PC-9 (cell line): ENCODE results near the gene PTDSS2. TPM values are rescaled to one million over a fixed set of nuclear protein-coding genes. Genes with fewer than 3 reads are reported as not detected.

Source experiments
- BruUV-seq: library from RNA; stranded (reverse); fragments of 400-500 nt; replicated peaks from 2 replicates; lab custom pipeline; 2021; lab: Mats Ljungman, UMichigan
- CTCF ChIA-PET: fragments of 300-600 bp; sonication (Branson Sonifier 250); formaldehyde crosslinking; loops from one replicate; lab custom pipeline; 2022; ENCODE audit warnings: antibody characterized with exemption; lab: Charles Lee
- POLR2A ChIA-PET: fragments of 300-600 bp; sonication (Branson Sonifier 250); formaldehyde crosslinking; loops from one replicate; lab custom pipeline; 2022; ENCODE audit warnings: antibody characterized with exemption; ENCODE audit not compliant: unreplicated experiment; lab: Charles Lee
- DNase-seq, 2 experiments: peaks; one replicate each; pipeline versions ENCODE4 v3.0.0 to v3.0.0-alpha.2; 2015 to 2022; ENCODE audit warnings: mixed read lengths in 1 of 2
- H2AFZ ChIP-seq: fragments of 200-600 bp; sonication (generic); 2 replicates; pipeline ENCODE4 v1.8.1; 2017; ENCODE audit warnings: antibody characterized with exemption
- H3F3A ChIP-seq: fragments of 200-600 bp; sonication (generic); 2 replicates; pipeline ENCODE4 v1.8.1; 2017; ENCODE audit warnings: antibody characterized with exemption, mild to moderate bottlenecking, low read depth; ENCODE audit not compliant: insufficient read depth
- H3K27ac ChIP-seq: fragments of 200-600 bp; sonication (generic); 2 replicates; pipeline ENCODE4 v1.6.1; 2016; ENCODE audit warnings: mixed run types
- H3K27me3 ChIP-seq: fragments of 200-600 bp; sonication (generic); 2 replicates; pipeline ENCODE4 v1.6.1; 2016; ENCODE audit warnings: low read depth, mixed run types; ENCODE audit not compliant: insufficient read depth
- H3K36me3 ChIP-seq: fragments of 200-600 bp; sonication (generic); 2 replicates; pipeline ENCODE4 v1.6.1; 2016; ENCODE audit warnings: low read depth, mixed run types
- H3K4me1 ChIP-seq: fragments of 200-600 bp; sonication (generic); replicated peaks from 2 replicates; pipeline ENCODE4 v1.6.1; 2016; ENCODE audit warnings: mixed run types; ENCODE audit not compliant: insufficient read depth
- H3K4me2 ChIP-seq: fragments of 200-600 bp; sonication (generic); 2 replicates; pipeline ENCODE4 v1.6.1; 2017; ENCODE audit warnings: mixed run types
- H3K4me3 ChIP-seq: fragments of 200-600 bp; sonication (generic); 2 replicates; pipeline ENCODE4 v1.6.1; 2016; ENCODE audit warnings: mixed run types
- H3K79me2 ChIP-seq: fragments of 200-600 bp; sonication (generic); 2 replicates; pipeline ENCODE4 v1.6.1; 2017; ENCODE audit warnings: low read depth, mixed run types
- H3K9me2 ChIP-seq: fragments of 200-600 bp; sonication (generic); 2 replicates; pipeline ENCODE4 v1.8.1; 2017; ENCODE audit warnings: mild to moderate bottlenecking; ENCODE audit not compliant: insufficient read depth
- H3K9me3 ChIP-seq: fragments of 200-600 bp; sonication (generic); 2 replicates; pipeline ENCODE4 v1.8.1; 2016; ENCODE audit warnings: low read depth; ENCODE audit not compliant: insufficient read depth
- H4K20me1 ChIP-seq: fragments of 200-600 bp; sonication (generic); 2 replicates; pipeline ENCODE4 v1.8.1; 2017; ENCODE audit not compliant: insufficient read depth
- CTCF ChIP-seq: fragments of 200-600 bp; sonication (generic); conservative IDR thresholded peaks from 2 replicates; pipeline ENCODE4 v1.6.1; 2017; ENCODE audit warnings: mixed run types, antibody characterized with exemption, mild to moderate bottlenecking, moderate library complexity
- EZH2 ChIP-seq: fragments of 200-600 bp; sonication (generic); IDR thresholded peaks from 2 replicates; pipeline ENCODE4 v1.8.0; 2017; ENCODE audit warnings: antibody characterized with exemption, low read depth
- intact Hi-C: fragments of 100-400 bp; cut with micrococcal nuclease; formaldehyde crosslinking; loops from one replicate; pipeline ENCODE4 v1.10.0; 2022; ENCODE audit not compliant: unreplicated experiment
- total RNA-seq: library from RNA; stranded (reverse); gene quantifications from 2 replicates; pipeline ENCODE4 v1.2.3, GENCODE V29; 2021

Gene PTDSS2
- total RNA-seq, 1 experiment from 2014 or later = 32.5 TPM

DNA sequence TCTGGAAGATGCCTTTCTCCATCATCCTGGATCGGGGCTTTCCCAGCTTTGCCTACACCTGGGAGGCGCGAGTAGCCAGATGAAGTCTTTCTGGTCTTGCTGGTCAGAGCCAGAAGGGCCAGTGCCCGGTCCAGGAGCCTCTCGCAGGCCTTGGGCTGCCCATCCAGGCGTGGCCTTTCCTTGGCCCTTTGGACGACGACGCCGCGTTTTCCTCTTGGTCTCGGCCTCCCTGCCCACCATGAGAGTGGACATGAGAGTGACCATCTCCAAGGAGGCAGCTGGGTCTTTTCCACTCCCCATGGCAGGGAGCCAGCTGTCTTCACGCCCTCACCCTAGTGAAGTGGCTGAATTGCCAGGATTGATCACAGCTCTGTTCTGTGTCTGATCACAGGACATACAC is 3.5 kb downstream of the PTDSS2 start:
- H4K20me1 ChIP-seq = no peaks in the 10 kb centered on the region
- BruUV-seq = no TSS peak
- CTCF ChIA-PET = no interaction called here

GRCh38 chr11:454043-454442 is 4.0 kb downstream of the PTDSS2 start:
- no peak overlapping the region for H3K4me3 ChIP-seq
- peaks cover 22% of the 10 kb centered on the region for H3K79me2 ChIP-seq
- H2AFZ ChIP-seq = no peak overlapping the region
- TF ChIP-seq EZH2 = no peak
- no peak for TF ChIP-seq CTCF
- H3K9me3 ChIP-seq = no peaks in the 10 kb centered on the region
- intact Hi-C loops = no loop called here
- no peaks in the 10 kb centered on the region for H3K4me1 ChIP-seq
- no TSS peak for BruUV-seq
- no peaks in the 10 kb centered on the region for H4K20me1 ChIP-seq
- no peaks in the 10 kb centered on the region for H3K36me3 ChIP-seq
- DNase-seq = no peak
- H3K27ac ChIP-seq = no peak overlapping the region
- H3K9me2 ChIP-seq = no peaks in the 10 kb centered on the region
- peaks cover 3% of the 10 kb centered on the region; the same call in 1 of the 2 replicates for H3F3A ChIP-seq
- no peak overlapping the region for H3K4me2 ChIP-seq
- ChIA-PET CTCF (no interaction called here), POLR2A (no interaction called here)
- no peaks in the 10 kb centered on the region for H3K27me3 ChIP-seq

More for the DNA sequence above, 3.5 kb downstream of the PTDSS2 start:
- Histone ChIP-seq H3K9me3 (no peaks in the 10 kb centered on the region), H3K9me2 (no peaks in the 10 kb centered on the region), H3K27me3 (no peaks in the 10 kb centered on the region), H3K36me3 (no peaks in the 10 kb centered on the region), H2AFZ (no peak overlapping the region), H3F3A (peaks cover 8% of the 10 kb centered on the region; the same call in 1 of the 2 replicates), H3K4me2 (no peak overlapping the region), H3K4me3 (no peak overlapping the region), H3K79me2 (peaks cover 22% of the 10 kb centered on the region), H3K4me1 (0 out of 2 replicates have a peak, but pooled peaks cover 3% of the 10 kb centered on the region), H3K27ac (no peak overlapping the region)
- POLR2A ChIA-PET = no interaction called here
- TF ChIP-seq EZH2 = no peak
- no peak for TF ChIP-seq CTCF
- intact Hi-C loops = no loop called here
- DNase-seq = no peak

DNA sequence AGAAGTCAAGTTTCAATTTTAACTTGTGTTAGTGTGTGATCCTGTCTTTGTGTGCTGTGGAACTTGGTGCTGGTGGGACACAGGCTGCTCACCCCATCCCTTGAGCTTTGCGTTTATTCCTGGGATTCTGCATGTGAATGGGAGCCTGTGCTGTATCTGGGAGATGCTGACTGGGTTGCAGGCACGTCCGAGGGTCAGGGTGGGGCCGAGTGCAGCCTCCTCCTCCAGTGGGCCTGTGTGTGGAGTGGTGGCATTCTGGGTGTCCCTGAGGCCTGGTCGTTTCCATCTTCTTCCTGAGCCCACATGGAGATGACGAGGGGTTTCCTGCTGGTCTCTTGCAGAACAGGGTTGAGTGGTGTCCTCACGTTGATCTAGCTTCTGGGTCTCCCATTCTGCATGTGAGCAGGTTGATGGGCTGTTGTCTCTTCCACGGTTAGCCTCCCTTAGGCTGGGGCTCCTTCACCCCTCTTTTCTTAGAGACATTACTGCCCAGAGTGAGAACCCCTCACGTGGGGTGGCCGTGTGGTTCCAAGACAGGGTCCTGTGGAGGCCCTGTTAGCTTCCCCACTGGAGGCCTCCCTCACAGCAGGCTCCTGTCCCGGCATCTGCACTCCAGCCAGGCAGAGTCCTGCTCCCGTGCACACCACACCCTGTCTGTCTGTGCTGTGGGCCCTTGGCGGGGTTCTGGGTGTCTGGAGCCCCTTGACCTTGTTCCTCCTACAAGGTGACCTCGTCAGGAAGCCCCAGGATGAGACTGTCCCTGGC is 4.9 kb downstream of the PTDSS2 start:
- Histone ChIP-seq H3K79me2 (peaks cover 15% of the 10 kb centered on the region), H2AFZ (no peak overlapping the region), H3K4me2 (no peak overlapping the region), H3F3A (no peaks in the 10 kb centered on the region), H3K36me3 (no peaks in the 10 kb centered on the region), H3K9me3 (no peaks in the 10 kb centered on the region), H3K27me3 (no peaks in the 10 kb centered on the region), H3K27ac (no peak overlapping the region), H4K20me1 (no peaks in the 10 kb centered on the region), H3K9me2 (no peaks in the 10 kb centered on the region), H3K4me1 (no peaks in the 10 kb centered on the region), H3K4me3 (no peak overlapping the region)
- TF ChIP-seq EZH2 (no peak), CTCF (no peak)
- no peak for DNase-seq
- ChIA-PET CTCF (no interaction called here), POLR2A (no interaction called here)
- intact Hi-C loops = no loop called here
- BruUV-seq = no TSS peak
